Large intestine (tissue), 3 donors: ENCODE data around the gene ITGB8. TPM values are rescaled to one million over a fixed set of nuclear protein-coding genes. Genes with fewer than 3 reads are reported as not detected.

Source experiments
- DNase-seq, 2 donors: peaks; one replicate each; pipeline versions ENCODE4 v3.0.0 to v3.0.0-alpha.2; 2013
- H3K27ac ChIP-seq: one replicate; pipeline ENCODE4 v1.5.1; 2013; ENCODE audit warnings: low read length
- H3K27me3 ChIP-seq: 2 replicates; pipeline ENCODE4 v1.6.1; 2013; ENCODE audit warnings: low read length; ENCODE audit not compliant: control insufficient read depth, insufficient read depth
- H3K36me3 ChIP-seq: 2 replicates; pipeline ENCODE4 v1.6.1; 2013; ENCODE audit warnings: low read length; ENCODE audit not compliant: control insufficient read depth, insufficient read depth
- H3K4me1 ChIP-seq: one replicate; pipeline ENCODE4 v1.6.1; 2013; ENCODE audit warnings: low read length; ENCODE audit not compliant: control insufficient read depth, insufficient read depth
- H3K4me3 ChIP-seq: one replicate; pipeline ENCODE4 v1.5.1; 2013; ENCODE audit warnings: low read length
- H3K9me3 ChIP-seq: one replicate; pipeline ENCODE4 v1.6.1; 2013; ENCODE audit warnings: mild to moderate bottlenecking, low read depth, low read length, moderate library complexity; ENCODE audit not compliant: control insufficient read depth
- WGBS: methylation state at CpG from one replicate; pipeline ENCODE4 v1.1.5; 2013; ENCODE audit warnings: low lambda C conversion rate; ENCODE audit not compliant: insufficient coverage; 5-methylcytosine and 5-hydroxymethylcytosine counted together
- polyA plus RNA-seq: library from polyadenylated mRNA; unstranded; fragments of 120-200 nt; gene quantifications from one replicate; pipeline ENCODE4 v1.2.1, GENCODE V29; 2013

ITGB8 gene
- polyA plus RNA-seq, 1 donor: 26.8 TPM

- DNase-seq: peak in 1 of 2 donors; percentile 70
- Histone ChIP-seq H3K9me3 (no peaks in the 10 kb centered on the region), H3K36me3 (no peaks in the 10 kb centered on the region), H3K4me1 (peaks cover 6% of the 10 kb centered on the region), H3K27ac (peak overlapping the region; percentile 94), H3K27me3 (no peaks in the 10 kb centered on the region), H3K4me3 (peak overlapping the region; percentile 80)
- 28% methylated on average over 2 of the region's 13 CpGs for WGBS
Measured at GRCh38 chr7:20331910-20332813, 1.5 kb downstream of the ITGB8 start.

- no peak for DNase-seq
- WGBS: 100% methylated on average over 1 of the region's 6 CpGs
- no peaks in the 10 kb centered on the region for H3K9me3 ChIP-seq
- H3K36me3 ChIP-seq: peaks cover 10% of the 10 kb centered on the region
- no peaks in the 10 kb centered on the region for H3K27me3 ChIP-seq
- peaks cover 4% of the 10 kb centered on the region for H3K4me1 ChIP-seq
- no peak overlapping the region for H3K27ac ChIP-seq
- H3K4me3 ChIP-seq: no peak overlapping the region
Measured at GRCh38 chr7:20338285-20338684, 7.6 kb downstream of the ITGB8 start.

GRCh38 chr7:20340839-20341238 is 10.1 kb downstream of the ITGB8 start:
- H3K4me1 ChIP-seq: peaks cover 4% of the 10 kb centered on the region
- no peak overlapping the region for H3K27ac ChIP-seq
- no peak overlapping the region for H3K4me3 ChIP-seq
- peaks cover 14% of the 10 kb centered on the region for H3K36me3 ChIP-seq
- DNase-seq: no peak
- no peaks in the 10 kb centered on the region for H3K9me3 ChIP-seq
- no peaks in the 10 kb centered on the region for H3K27me3 ChIP-seq

GRCh38 chr7:20343205-20343604 is 12.5 kb downstream of the ITGB8 start:
- no peak overlapping the region for H3K27ac ChIP-seq
- DNase-seq: no peak
- no peaks in the 10 kb centered on the region for H3K4me1 ChIP-seq
- no peaks in the 10 kb centered on the region for H3K9me3 ChIP-seq
- no peak overlapping the region for H3K4me3 ChIP-seq
- peaks cover 7% of the 10 kb centered on the region for H3K36me3 ChIP-seq
- H3K27me3 ChIP-seq: no peaks in the 10 kb centered on the region
- 20% methylated on average over 1 of the region's 3 CpGs for WGBS

- no peak overlapping the region for H3K27ac ChIP-seq
- no peaks in the 10 kb centered on the region for H3K9me3 ChIP-seq
- H3K27me3 ChIP-seq: no peaks in the 10 kb centered on the region
- no peak overlapping the region for H3K4me3 ChIP-seq
- DNase-seq: no peak
- H3K36me3 ChIP-seq: peaks cover 4% of the 10 kb centered on the region
- H3K4me1 ChIP-seq: no peaks in the 10 kb centered on the region
- WGBS: no CpG with 5 or more reads among the region's 2 CpGs
Measured at GRCh38 chr7:20343941-20344340, 13.2 kb downstream of the ITGB8 start.

GRCh38 chr7:20344396-20344795 is 13.7 kb downstream of the ITGB8 start:
- H3K27ac ChIP-seq: no peak overlapping the region
- H3K4me1 ChIP-seq: no peaks in the 10 kb centered on the region
- H3K4me3 ChIP-seq: no peak overlapping the region
- 100% methylated on average over 1 of the region's 4 CpGs for WGBS
- H3K36me3 ChIP-seq: peaks cover 4% of the 10 kb centered on the region
- no peaks in the 10 kb centered on the region for H3K9me3 ChIP-seq
- no peaks in the 10 kb centered on the region for H3K27me3 ChIP-seq
- DNase-seq: no peak

- no peaks in the 10 kb centered on the region for H3K9me3 ChIP-seq
- no peaks in the 10 kb centered on the region for H3K4me1 ChIP-seq
- H3K27me3 ChIP-seq: no peaks in the 10 kb centered on the region
- no peak overlapping the region for H3K27ac ChIP-seq
- no peak overlapping the region for H3K4me3 ChIP-seq
- DNase-seq: no peak
- no CpG with 5 or more reads among the region's 4 CpGs for WGBS
- peaks cover 4% of the 10 kb centered on the region for H3K36me3 ChIP-seq
Measured at GRCh38 chr7:20346577-20346976, 15.9 kb downstream of the ITGB8 start.

- peaks cover 4% of the 10 kb centered on the region for H3K36me3 ChIP-seq
- DNase-seq: no peak
- no peak overlapping the region for H3K4me3 ChIP-seq
- no peak overlapping the region for H3K27ac ChIP-seq
- no peaks in the 10 kb centered on the region for H3K4me1 ChIP-seq
- H3K9me3 ChIP-seq: no peaks in the 10 kb centered on the region
- no peaks in the 10 kb centered on the region for H3K27me3 ChIP-seq
Measured at GRCh38 chr7:20347680-20348079, 17.0 kb downstream of the ITGB8 start.

GRCh38 chr7:20348125-20348807 is 17.6 kb downstream of the ITGB8 start:
- peaks cover 4% of the 10 kb centered on the region for H3K36me3 ChIP-seq
- no peaks in the 10 kb centered on the region for H3K4me1 ChIP-seq
- no peak overlapping the region for H3K27ac ChIP-seq
- H3K27me3 ChIP-seq: no peaks in the 10 kb centered on the region
- no peak overlapping the region for H3K4me3 ChIP-seq
- DNase-seq: no peak
- WGBS: 100% methylated on average over 1 of the region's 2 CpGs
- no peaks in the 10 kb centered on the region for H3K9me3 ChIP-seq

- no CpG with 5 or more reads among the region's 4 CpGs for WGBS
- H3K36me3 ChIP-seq: no peaks in the 10 kb centered on the region
- H3K27ac ChIP-seq: peak overlapping the region; percentile 45
- no peak overlapping the region for H3K4me3 ChIP-seq
- no peaks in the 10 kb centered on the region for H3K4me1 ChIP-seq
- H3K9me3 ChIP-seq: peaks cover 2% of the 10 kb centered on the region
- no peak for DNase-seq
- H3K27me3 ChIP-seq: no peaks in the 10 kb centered on the region
Measured at GRCh38 chr7:20350518-20350951, 19.8 kb downstream of the ITGB8 start.
